Fibroblast of lung (primary cell): ENCODE data around the gene SELPLG. TPM values are rescaled to one million over a fixed set of nuclear protein-coding genes. Genes with fewer than 3 reads are reported as not detected.

ENCODE experiments used
- DNase-seq, 2 donors: peaks; one replicate each; pipeline versions ENCODE4 v3.0.0 to v3.0.0-alpha.2; 2010; ENCODE audit warnings: low read depth in 2 of 2
- H2AFZ ChIP-seq: 2 replicates; pipeline ENCODE4 v1.5.1; 2012; ENCODE audit warnings: low read length, control low read depth, inconsistent platforms
- H3K27ac ChIP-seq: 2 replicates; pipeline ENCODE4 v1.5.1; 2011; ENCODE audit warnings: low read length, control low read depth; ENCODE audit not compliant: insufficient read depth
- H3K27me3 ChIP-seq: 2 replicates; pipeline ENCODE4 v1.5.1; 2011; ENCODE audit warnings: mild to moderate bottlenecking, low read length; ENCODE audit not compliant: control insufficient read depth, insufficient read depth
- H3K36me3 ChIP-seq: 2 replicates; pipeline ENCODE4 v1.5.1; 2011; ENCODE audit warnings: low read length; ENCODE audit not compliant: control insufficient read depth, insufficient read depth
- H3K4me1 ChIP-seq: 2 replicates; pipeline ENCODE4 v1.5.1; 2011; ENCODE audit warnings: low read length; ENCODE audit not compliant: control insufficient read depth, insufficient read depth; ENCODE audit errors: extremely low read depth
- H3K4me2 ChIP-seq: 2 replicates; pipeline ENCODE4 v1.5.1; 2011; ENCODE audit warnings: low read length, control low read depth; ENCODE audit not compliant: insufficient read depth; ENCODE audit errors: extremely low read depth
- H3K4me3 ChIP-seq, 4 experiments: fragments of 200-600 bp in 1 of 4; sonication (generic) in 1 of 4; replicated peaks in 1 of 4; 2 replicates each; pipeline ENCODE4 v1.5.1; 2011 to 2016; ENCODE audit warnings: low read length in 4 of 4, low read depth in 3 of 4, mild to moderate bottlenecking in 3 of 4, control low read depth in 2 of 4, inconsistent platforms in 1 of 4, mixed read lengths in 1 of 4; ENCODE audit not compliant: insufficient read depth in 1 of 4; ENCODE audit errors: control extremely low read depth in 1 of 4
- H3K79me2 ChIP-seq: 2 replicates; pipeline ENCODE4 v1.5.1; 2012; ENCODE audit warnings: mild to moderate bottlenecking, low read length, inconsistent platforms; ENCODE audit not compliant: control insufficient read depth, insufficient read depth
- H3K9ac ChIP-seq: 2 replicates; pipeline ENCODE4 v1.5.1; 2011; ENCODE audit warnings: mild to moderate bottlenecking, low read length, control low read depth; ENCODE audit not compliant: insufficient read depth
- H3K9me3 ChIP-seq: 2 replicates; pipeline ENCODE4 v1.5.1; 2012; ENCODE audit warnings: low read depth, low read length; ENCODE audit not compliant: control insufficient read depth, insufficient read depth
- H4K20me1 ChIP-seq: 2 replicates; pipeline ENCODE4 v1.5.1; 2011; ENCODE audit warnings: low read length; ENCODE audit not compliant: control insufficient read depth, insufficient read depth; ENCODE audit errors: extremely low read depth
- CTCF ChIP-seq, 2 donors: IDR thresholded peaks in 1 of 2; conservative IDR thresholded peaks in 1 of 2; 1 replicate in 1 of 2; 2 replicates in 1 of 2; pipeline ENCODE4 v1.5.1; 2011 to 2012; ENCODE audit warnings: low read length in 2 of 2, control low read depth in 1 of 2, inconsistent platforms in 1 of 2, low read depth in 1 of 2, mild to moderate bottlenecking in 1 of 2
- EZH2 ChIP-seq: IDR thresholded peaks from 2 replicates; pipeline ENCODE4 v1.5.1; 2012; ENCODE audit warnings: low read length, control low read depth, mild to moderate bottlenecking; ENCODE audit errors: missing control alignments
- polyA plus RNA-seq, 2 donors: library from polyadenylated mRNA; depleted of rRNA in 1 of 2; stranded (reverse) in 1 of 2; unstranded in 1 of 2; fragments of >200 nt; gene quantifications; 2 replicates each; pipeline ENCODE4 v1.2.1, GENCODE V29; 2011 to 2012; ENCODE audit warnings: missing spikeins in 1 of 2
- total RNA-seq: library from RNA; depleted of rRNA; stranded (reverse); fragments of >200 nt; gene quantifications from 2 replicates; pipeline ENCODE4 v1.2.1, GENCODE V29; 2014

SELPLG gene
- total and polyA plus RNA-seq, 2 donors (not counting 1 experiment from before 2014, with no cell fraction given): 1.5 to 3.0 TPM

GRCh38 chr12:108589840-108590229 lies 43.9 kb downstream of the SELPLG start:
- Histone ChIP-seq H3K4me3 (no peak overlapping the region), H3K9me3 (no peaks in the 10 kb centered on the region), H3K9ac (no peak overlapping the region), H3K36me3 (peaks cover 12% of the 10 kb centered on the region), H3K4me2 (no peak overlapping the region), H3K27ac (no peak overlapping the region), H3K4me1 (peaks cover 4% of the 10 kb centered on the region), H3K79me2 (peaks cover 5% of the 10 kb centered on the region), H2AFZ (no peak overlapping the region), H3K27me3 (no peaks in the 10 kb centered on the region), H4K20me1 (no peaks in the 10 kb centered on the region)
- DNase-seq: no peak
- TF ChIP-seq CTCF (conservative IDR thresholded peaks at IDR 0.05 in 1 of 2, IDR thresholded peaks at IDR 0.05 in 1 of 2; ENCODE audit: low read depth in 1 of 2, low read length in 2 of 2) (no peak), EZH2 (no peak)

GRCh38 chr12:108589028-108589839 lies 44.5 kb downstream of the SELPLG start:
- H3K79me2 ChIP-seq: peaks cover 4% of the 10 kb centered on the region
- DNase-seq: peak; percentile 53 to 74
- peaks cover 12% of the 10 kb centered on the region for H3K36me3 ChIP-seq
- H3K4me1 ChIP-seq: peaks cover 4% of the 10 kb centered on the region
- H3K27me3 ChIP-seq: no peaks in the 10 kb centered on the region
- H4K20me1 ChIP-seq: no peaks in the 10 kb centered on the region
- H3K4me3 ChIP-seq: no peak overlapping the region
- no peak overlapping the region for H2AFZ ChIP-seq
- TF ChIP-seq CTCF (conservative IDR thresholded peaks at IDR 0.05 in 1 of 2, IDR thresholded peaks at IDR 0.05 in 1 of 2; ENCODE audit: low read depth in 1 of 2, low read length in 2 of 2) (no peak), EZH2 (no peak)
- H3K27ac ChIP-seq: no peak overlapping the region
- no peaks in the 10 kb centered on the region for H3K9me3 ChIP-seq
- H3K4me2 ChIP-seq: peak overlapping the region; percentile 38
- no peak overlapping the region for H3K9ac ChIP-seq

- H3K9ac ChIP-seq: no peak overlapping the region
- H3K27ac ChIP-seq: no peak overlapping the region
- TF ChIP-seq EZH2: no peak
- TF ChIP-seq CTCF (conservative IDR thresholded peaks at IDR 0.05 in 1 of 2, IDR thresholded peaks at IDR 0.05 in 1 of 2; ENCODE audit: low read depth in 1 of 2, low read length in 2 of 2): no peak
- H2AFZ ChIP-seq: no peak overlapping the region
- no peaks in the 10 kb centered on the region for H3K9me3 ChIP-seq
- no peaks in the 10 kb centered on the region for H4K20me1 ChIP-seq
- H3K27me3 ChIP-seq: no peaks in the 10 kb centered on the region
- peaks cover 10% of the 10 kb centered on the region for H3K4me1 ChIP-seq
- no peak overlapping the region for H3K4me3 ChIP-seq
- no peak overlapping the region for H3K4me2 ChIP-seq
- H3K36me3 ChIP-seq: peaks cover 8% of the 10 kb centered on the region
- H3K79me2 ChIP-seq: no peaks in the 10 kb centered on the region
- DNase-seq: no peak
Measured at GRCh38 chr12:108587826-108588225, 45.9 kb downstream of the SELPLG start.
